Ascending aorta (tissue), 2 donors: ENCODE results near the gene MICOS13. TPM values are rescaled to one million over a fixed set of nuclear protein-coding genes. Genes with fewer than 3 reads are reported as not detected.
A peak's percentile ranks its signal among the peaks of the same experiment; 100 is the strongest.
"Not testable (repeated sequence)": the region's sequence is repeated elsewhere in the genome, so short reads cannot be mapped to it uniquely, and the experiment has no call there.

ENCODE experiments used
- DNase-seq, 2 donors: peaks; one replicate each; pipeline ENCODE4 v3.0.0-alpha.2; 2019; ENCODE audit warnings: low spot score in 2 of 2
- H3K27ac ChIP-seq, 2 donors: fragments of 200-600 bp; sonication (generic); one replicate each; pipeline ENCODE4 v1.5.1; 2016 to 2017; ENCODE audit warnings: mild to moderate bottlenecking in 1 of 2
- H3K27me3 ChIP-seq: fragments of 200-600 bp; sonication (generic); one replicate; pipeline ENCODE4 v1.5.1; 2017
- H3K36me3 ChIP-seq, 2 donors: fragments of 200-600 bp; sonication (generic); one replicate each; pipeline ENCODE4 v1.5.1; 2016
- H3K4me1 ChIP-seq, 2 donors: fragments of 200-600 bp; sonication (generic); one replicate each; pipeline ENCODE4 v1.5.1; 2016 to 2017; ENCODE audit warnings: mild to moderate bottlenecking in 1 of 2
- H3K4me3 ChIP-seq, 2 donors: fragments of 200-600 bp; sonication (generic); one replicate each; pipeline ENCODE4 v1.5.1; 2016 to 2017; ENCODE audit warnings: mild to moderate bottlenecking in 1 of 2
- H3K9me3 ChIP-seq, 2 donors: fragments of 200-600 bp; sonication (generic); one replicate each; pipeline ENCODE4 v1.5.1; 2016
- intact Hi-C: fragments of 100-400 bp; cut with DNase I; formaldehyde crosslinking; loops from one replicate; pipeline ENCODE4 v1.15.1; 2023
- total RNA-seq: library from RNA; depleted of rRNA; stranded (reverse); fragments of >200 nt; gene quantifications from one replicate; pipeline ENCODE4 v1.1.0, GENCODE V29; 2016
- TF ChIP-seq, protein P1 (sequence below), 3 experiments: fragments of 200-600 bp in 2 of 3; fragments of 450-650 bp in 1 of 3; sonication (generic) in 2 of 3; IDR thresholded peaks; one replicate each; pipeline ENCODE4 v1.5.1; 2016 to 2019; ENCODE audit warnings: antibody characterized with exemption in 3 of 3, mild to moderate bottlenecking in 1 of 3, moderate library complexity in 1 of 3

MICOS13 gene
- total RNA-seq, 1 donor from 2014 or later = 75.6 TPM

- intact Hi-C loops = loop anchor here (1.0 to 2.0 kb wide), 3 partner anchors 11 to 68 kb away; partner anchors contain the start of genes CATSPERD, LONP1, MICOS13 and SAFB
- TF ChIP-seq, protein P1, sequence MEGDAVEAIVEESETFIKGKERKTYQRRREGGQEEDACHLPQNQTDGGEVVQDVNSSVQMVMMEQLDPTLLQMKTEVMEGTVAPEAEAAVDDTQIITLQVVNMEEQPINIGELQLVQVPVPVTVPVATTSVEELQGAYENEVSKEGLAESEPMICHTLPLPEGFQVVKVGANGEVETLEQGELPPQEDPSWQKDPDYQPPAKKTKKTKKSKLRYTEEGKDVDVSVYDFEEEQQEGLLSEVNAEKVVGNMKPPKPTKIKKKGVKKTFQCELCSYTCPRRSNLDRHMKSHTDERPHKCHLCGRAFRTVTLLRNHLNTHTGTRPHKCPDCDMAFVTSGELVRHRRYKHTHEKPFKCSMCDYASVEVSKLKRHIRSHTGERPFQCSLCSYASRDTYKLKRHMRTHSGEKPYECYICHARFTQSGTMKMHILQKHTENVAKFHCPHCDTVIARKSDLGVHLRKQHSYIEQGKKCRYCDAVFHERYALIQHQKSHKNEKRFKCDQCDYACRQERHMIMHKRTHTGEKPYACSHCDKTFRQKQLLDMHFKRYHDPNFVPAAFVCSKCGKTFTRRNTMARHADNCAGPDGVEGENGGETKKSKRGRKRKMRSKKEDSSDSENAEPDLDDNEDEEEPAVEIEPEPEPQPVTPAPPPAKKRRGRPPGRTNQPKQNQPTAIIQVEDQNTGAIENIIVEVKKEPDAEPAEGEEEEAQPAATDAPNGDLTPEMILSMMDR (IDR thresholded peaks at IDR 0.05) = no peak
- Histone ChIP-seq H3K4me1 (peaks cover 5 to 13% of the 10 kb centered on the region in 2 donors), H3K27me3 (no peaks in the 10 kb centered on the region), H3K9me3 (no peaks in the 10 kb centered on the region), H3K36me3 (peaks cover 45 to 48% of the 10 kb centered on the region in 2 donors), H3K4me3 (peak overlapping the region; percentile 65 to 70), H3K27ac (peak overlapping the region; percentile 85 to 88)
- DNase-seq = no peak
These were observed 10.9 kb upstream of the MICOS13 start for GRCh38 chr19:5690955-5691821.

DNA sequence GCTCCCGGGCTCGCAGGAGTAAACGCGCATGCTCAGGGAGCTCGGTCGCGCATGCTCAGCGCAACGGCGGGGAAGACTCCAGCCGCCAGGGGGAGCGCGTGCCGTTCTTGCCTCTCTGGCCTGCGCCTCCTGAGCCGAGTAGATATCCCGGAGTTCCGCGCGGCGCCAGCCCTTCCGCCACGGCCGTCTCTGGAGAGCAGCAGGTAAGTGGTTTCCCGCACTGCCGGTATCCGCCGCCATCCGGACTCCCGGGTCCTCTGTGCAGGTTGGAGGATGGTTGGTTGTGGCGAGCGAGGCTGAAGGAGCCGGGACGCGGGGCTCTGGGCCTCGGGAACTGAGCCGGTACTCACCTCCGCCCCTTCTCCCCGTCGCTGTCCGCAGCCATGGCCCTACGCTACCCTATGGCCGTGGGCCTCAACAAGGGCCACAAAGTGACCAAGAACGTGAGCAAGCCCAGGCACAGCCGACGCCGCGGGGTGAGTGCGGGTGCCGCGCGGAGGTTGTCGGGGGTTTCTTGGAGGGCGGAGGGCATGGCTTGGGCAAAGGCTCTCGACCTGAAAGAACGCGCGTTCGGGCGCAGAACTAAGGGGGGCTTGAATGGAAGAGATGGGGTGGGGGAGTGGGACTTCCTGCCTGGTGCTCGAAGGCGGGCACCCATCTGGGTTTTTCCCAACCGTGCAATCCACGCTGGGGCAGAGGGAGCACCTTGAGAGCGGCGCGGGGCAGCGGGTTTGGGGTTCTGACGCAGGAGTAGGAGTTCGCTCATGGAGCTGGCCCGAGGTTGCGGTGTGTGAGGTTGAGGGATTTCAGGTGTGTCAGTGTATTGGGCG is 10.0 kb upstream of the MICOS13 start, which contains the start of gene RPL36:
Gene RPL36, plus strand, starts transcription at position 171 of the 830 bp plus-strand sequence. Its CDS starts 213 bp downstream, at position 384.
- Histone ChIP-seq H3K4me1 (peaks cover 5 to 13% of the 10 kb centered on the region in 2 donors), H3K36me3 (peaks cover 36 to 39% of the 10 kb centered on the region in 2 donors), H3K27me3 (no peaks in the 10 kb centered on the region), H3K9me3 (no peaks in the 10 kb centered on the region), H3K27ac (peak within 1 kb of the TSS; percentile 85 to 88), H3K4me3 (peak within 1 kb of the TSS; percentile 65 to 70)
- TF ChIP-seq, protein P1 (IDR thresholded peaks at IDR 0.05) = peak; percentile 94 to 98 (median 95)
- peak; percentile 84 to 99 for DNase-seq
- intact Hi-C loops = loop anchor here (1.0 to 2.0 kb wide), 3 partner anchors 10 to 68 kb away; partner anchors contain the start of genes CATSPERD, LONP1, MICOS13 and SAFB

DNA sequence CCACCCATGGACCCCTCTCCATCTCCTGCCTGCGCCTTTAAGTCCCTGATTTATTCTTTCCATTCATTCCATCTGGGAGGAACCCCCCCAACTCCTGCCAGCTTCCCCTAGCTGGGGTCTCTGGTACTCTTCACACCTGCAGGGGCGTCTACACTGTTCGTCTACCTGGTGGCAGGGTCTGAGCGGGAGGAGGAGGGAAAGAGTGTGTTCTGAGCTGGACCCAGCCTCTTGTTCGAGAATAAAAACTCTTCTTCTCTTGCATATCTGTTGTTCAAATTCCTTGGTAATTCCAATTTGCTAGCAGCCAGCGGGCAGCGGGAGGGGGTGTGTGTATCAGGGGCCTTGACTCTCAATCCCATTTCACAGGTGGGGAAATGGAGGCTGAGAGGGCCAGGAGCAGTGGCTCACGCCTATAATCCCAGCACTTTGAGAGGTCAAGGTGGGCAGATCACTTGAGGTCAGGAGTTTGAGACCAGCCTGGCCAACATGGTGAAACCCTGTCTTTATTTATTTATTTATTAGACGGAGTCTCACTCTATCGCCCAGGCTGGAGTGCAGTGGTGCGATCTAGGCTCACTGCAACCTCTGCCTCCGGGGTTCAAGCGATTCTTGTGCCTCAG is 8.1 kb upstream of the MICOS13 start:
- intact Hi-C loops, DNase-seq, H3K27ac ChIP-seq, H3K27me3 ChIP-seq, H3K4me3 ChIP-seq, H3K9me3 ChIP-seq: not testable (repeated sequence)
- H3K36me3 ChIP-seq = peaks cover 17 to 19% of the 10 kb centered on the region in 2 donors
- H3K4me1 ChIP-seq = peaks cover 5 to 13% of the 10 kb centered on the region in 2 donors

DNA sequence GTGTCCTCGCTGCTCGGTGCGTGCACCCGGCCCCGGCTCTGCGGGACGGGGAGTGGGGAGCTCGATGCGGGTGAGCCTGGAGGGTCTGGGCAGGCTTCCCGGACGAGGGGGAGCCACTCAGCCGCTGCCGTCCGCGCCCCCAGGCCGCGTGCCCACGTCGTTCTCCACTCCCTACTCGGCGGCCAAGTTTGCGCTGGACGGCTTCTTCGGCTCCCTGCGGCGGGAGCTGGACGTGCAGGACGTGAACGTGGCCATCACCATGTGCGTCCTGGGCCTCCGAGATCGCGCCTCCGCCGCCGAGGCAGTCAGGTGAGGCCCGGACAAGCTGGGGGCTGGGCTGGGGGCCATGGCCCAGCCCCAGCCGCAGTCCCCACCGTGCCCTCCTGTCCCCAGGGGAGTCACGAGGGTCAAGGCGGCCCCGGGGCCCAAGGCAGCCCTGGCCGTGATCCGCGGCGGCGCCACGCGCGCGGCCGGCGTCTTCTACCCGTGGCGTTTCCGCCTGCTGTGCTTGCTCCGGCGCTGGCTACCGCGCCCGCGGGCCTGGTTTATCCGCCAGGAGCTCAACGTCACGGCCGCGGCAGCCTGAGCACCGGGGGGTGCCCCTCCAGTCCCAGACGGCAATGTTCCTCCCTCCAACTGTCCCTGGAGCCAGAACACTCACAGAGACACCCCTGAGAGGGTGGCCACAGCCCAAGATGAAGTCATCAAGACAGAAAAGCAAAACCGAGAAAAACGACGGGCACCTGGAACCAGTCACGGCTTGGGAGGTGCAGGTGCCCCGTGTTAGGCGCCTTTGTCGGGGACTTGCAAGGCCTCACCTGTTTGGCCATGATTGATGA is 7.3 kb upstream of the MICOS13 start:
- H3K4me1 ChIP-seq = peaks cover 5 to 13% of the 10 kb centered on the region in 2 donors
- no peak for DNase-seq
- H3K27me3 ChIP-seq = no peaks in the 10 kb centered on the region
- H3K27ac ChIP-seq = peak overlapping the region in 1 of 2 donors; percentile 64
- H3K4me3 ChIP-seq = peak overlapping the region; percentile 48 to 68
- H3K36me3 ChIP-seq = peaks cover 9 to 12% of the 10 kb centered on the region in 2 donors
- H3K9me3 ChIP-seq = no peaks in the 10 kb centered on the region
- intact Hi-C loops = no loop called here
- TF ChIP-seq, protein P1 (IDR thresholded peaks at IDR 0.05) = peak in 1 of 3 experiments; percentile 5

GRCh38 chr19:5686647-5687359 is 6.5 kb upstream of the MICOS13 start:
- Histone ChIP-seq H3K27me3 (no peaks in the 10 kb centered on the region), H3K9me3 (no peaks in the 10 kb centered on the region), H3K4me1 (peaks cover 5 to 13% of the 10 kb centered on the region in 2 donors), H3K36me3 (peaks cover 1 to 4% of the 10 kb centered on the region in 2 donors), H3K27ac (peak overlapping the region; percentile 64 to 66), H3K4me3 (peak overlapping the region; percentile 48 to 68)
- TF ChIP-seq, protein P1 (IDR thresholded peaks at IDR 0.05) = peak; percentile 74 to 93 (median 90)
- DNase-seq = peak; percentile 76 to 97
- intact Hi-C loops = loop anchor here (1.0 kb wide), 1 partner anchor 103 kb away; no protein-coding TSS in a partner anchor
